ENCODE results near the gene EPS8L1. TPM values are rescaled to one million over a fixed set of nuclear protein-coding genes. Genes with fewer than 3 reads are reported as not detected.
"Not testable (repeated sequence)": the region's sequence is repeated elsewhere in the genome, so short reads cannot be mapped to it uniquely, and the experiment has no call there.

The EPS8L1 gene
- 0.64 TPM for polyA plus RNA-seq (2012; ENCODE audit: missing spikeins)

- TF ChIP-seq POLR2AphosphoS5 (IDR thresholded peaks at IDR 0.05; ENCODE audit: low read depth, low read length), result no peak
- TF ChIP-seq POLR2A (IDR thresholded peaks at IDR 0.05; ENCODE audit: low read depth, low read length), result no peak
- TF ChIP-seq TAF1 (IDR thresholded peaks at IDR 0.05; ENCODE audit: borderline replicate concordance, low read depth, low read length), result no peak
- DNase-seq (ENCODE audit: insufficient read length), result no peak
- FAIRE-seq, result no peak
These were observed at the start of gene EPS8L1 for GRCh38 chr19:55075371-55075998. Gene EPS8L1 (plus strand): TSS chr19:55075869. CDS start chr19:55076445, 576 bp downstream.

DNA sequence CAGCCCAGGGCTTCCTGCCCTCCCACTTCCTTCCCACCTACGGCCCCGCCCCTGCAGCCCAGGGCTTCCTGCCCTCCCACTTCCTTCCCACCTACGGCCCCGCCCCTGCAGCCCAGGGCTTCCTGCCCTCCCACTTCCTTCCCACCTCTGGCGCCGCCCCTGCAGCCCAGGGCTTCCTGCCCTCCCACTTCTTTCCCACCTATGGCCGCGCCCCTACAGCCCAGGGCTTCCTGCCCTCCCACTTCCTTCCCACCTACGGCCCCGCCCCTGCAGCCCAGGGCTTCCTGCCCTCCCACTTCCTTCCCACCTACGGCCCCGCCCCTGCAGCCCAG is 48.6 kb upstream of the EPS8L1 start:
- FAIRE-seq; DNase-seq (ENCODE audit: insufficient read length): not testable (repeated sequence)

DNA sequence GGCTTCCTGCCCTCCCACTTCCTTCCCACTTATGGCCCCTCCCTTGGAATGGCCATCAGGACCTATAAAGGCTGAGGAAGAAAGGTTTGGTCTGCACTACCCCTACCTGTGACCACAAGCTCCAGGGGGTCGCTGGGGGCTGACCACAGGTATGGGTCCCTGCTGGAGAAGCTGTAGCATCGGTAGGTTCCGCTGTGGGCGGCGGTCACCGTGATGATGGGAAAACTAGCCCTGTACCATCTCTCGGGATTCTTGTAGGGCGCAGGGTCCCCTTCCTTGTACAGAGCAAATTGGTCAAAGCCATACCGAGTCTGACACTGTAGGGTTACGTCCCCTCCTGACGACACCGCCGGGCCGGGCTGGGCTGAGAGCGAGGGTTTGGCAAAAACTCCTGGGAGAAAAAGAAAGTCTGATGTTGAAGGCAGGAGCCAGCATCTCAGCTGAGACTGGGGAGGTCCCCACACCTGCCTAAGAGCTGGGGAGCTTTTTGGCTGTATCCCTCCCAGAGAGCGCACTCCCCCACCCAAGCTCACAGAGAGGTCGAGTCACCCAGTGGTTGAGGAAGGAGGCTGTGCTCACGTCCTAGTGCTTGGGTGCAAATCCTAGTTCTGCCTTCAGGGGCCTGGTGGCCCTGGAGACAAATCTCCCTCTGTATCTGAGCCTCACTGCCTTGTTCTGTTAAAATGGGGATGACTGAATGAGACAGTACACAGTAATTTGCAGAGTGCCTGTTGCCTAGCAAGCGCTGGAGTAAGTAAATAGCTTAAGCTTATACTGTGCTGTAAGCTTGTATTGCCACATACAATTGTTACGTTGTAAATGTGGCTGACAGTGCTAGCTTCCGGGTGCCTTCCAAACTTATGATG is 48.0 kb upstream of the EPS8L1 start:
- no peak for TF ChIP-seq POLR2A (IDR thresholded peaks at IDR 0.05; ENCODE audit: low read depth, low read length)
- DNase-seq (ENCODE audit: insufficient read length), result no peak
- no peak for FAIRE-seq

- FAIRE-seq (no peak), DNase-seq (ENCODE audit: insufficient read length) (no peak)
- TF ChIP-seq POLR2AphosphoS5 (IDR thresholded peaks at IDR 0.05; ENCODE audit: low read depth, low read length) (no peak), POLR2A (IDR thresholded peaks at IDR 0.05; ENCODE audit: low read depth, low read length) (no peak), TAF1 (IDR thresholded peaks at IDR 0.05; ENCODE audit: borderline replicate concordance, low read depth, low read length) (no peak)
These were observed 46.9 kb upstream of the EPS8L1 start for GRCh38 chr19:55028757-55029156.

- TF ChIP-seq TAF1 (IDR thresholded peaks at IDR 0.05; ENCODE audit: borderline replicate concordance, low read depth, low read length) (no peak), POLR2AphosphoS5 (IDR thresholded peaks at IDR 0.05; ENCODE audit: low read depth, low read length) (no peak), POLR2A (IDR thresholded peaks at IDR 0.05; ENCODE audit: low read depth, low read length) (no peak)
- DNase-seq (ENCODE audit: insufficient read length) (no peak), FAIRE-seq (no peak)
These were observed 44.5 kb upstream of the EPS8L1 start for GRCh38 chr19:55031178-55031577.

DNA sequence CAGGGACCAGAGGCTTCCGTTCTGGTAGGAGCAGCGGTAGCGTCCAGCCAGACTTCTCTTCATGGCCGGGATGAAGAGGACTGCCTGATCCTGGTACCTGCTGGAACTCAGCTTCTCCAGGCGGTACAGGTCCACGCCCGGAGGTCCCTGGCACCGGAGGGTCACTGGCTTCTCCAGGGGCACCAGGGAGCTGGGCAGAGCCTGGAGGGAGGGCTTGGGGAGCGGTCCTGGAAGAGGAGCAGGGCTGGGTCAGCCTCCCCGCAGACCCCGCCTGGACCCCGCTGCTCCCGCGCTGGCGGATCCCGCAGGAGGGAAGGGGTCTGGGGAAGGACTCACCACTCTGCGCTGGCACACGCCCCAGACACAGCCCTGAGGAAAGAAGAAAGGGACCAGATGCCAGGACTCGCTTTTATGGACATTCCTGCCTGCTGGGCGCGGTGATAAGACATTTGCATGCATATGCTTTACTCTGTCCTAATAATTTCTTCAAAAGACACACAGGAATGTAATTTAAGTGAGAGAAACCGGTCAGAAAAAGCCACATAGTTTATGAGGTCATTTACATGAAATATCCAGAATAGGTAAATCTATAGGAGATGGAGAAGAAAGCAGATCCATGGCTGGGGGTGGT is 43.4 kb upstream of the EPS8L1 start:
- no peak for FAIRE-seq
- DNase-seq (ENCODE audit: insufficient read length), result no peak
- TF ChIP-seq POLR2A (IDR thresholded peaks at IDR 0.05; ENCODE audit: low read depth, low read length) (no peak), TAF1 (IDR thresholded peaks at IDR 0.05; ENCODE audit: borderline replicate concordance, low read depth, low read length) (no peak), POLR2AphosphoS5 (IDR thresholded peaks at IDR 0.05; ENCODE audit: low read depth, low read length) (no peak)

- DNase-seq (ENCODE audit: insufficient read length); FAIRE-seq: not testable (repeated sequence)
These were observed 42.6 kb upstream of the EPS8L1 start for GRCh38 chr19:55032976-55033643.

- DNase-seq (ENCODE audit: insufficient read length) (no peak), FAIRE-seq (no peak)
- TF ChIP-seq POLR2AphosphoS5 (IDR thresholded peaks at IDR 0.05; ENCODE audit: low read depth, low read length), result no peak
These were observed 40.9 kb upstream of the EPS8L1 start for GRCh38 chr19:55034751-55035150.

DNA sequence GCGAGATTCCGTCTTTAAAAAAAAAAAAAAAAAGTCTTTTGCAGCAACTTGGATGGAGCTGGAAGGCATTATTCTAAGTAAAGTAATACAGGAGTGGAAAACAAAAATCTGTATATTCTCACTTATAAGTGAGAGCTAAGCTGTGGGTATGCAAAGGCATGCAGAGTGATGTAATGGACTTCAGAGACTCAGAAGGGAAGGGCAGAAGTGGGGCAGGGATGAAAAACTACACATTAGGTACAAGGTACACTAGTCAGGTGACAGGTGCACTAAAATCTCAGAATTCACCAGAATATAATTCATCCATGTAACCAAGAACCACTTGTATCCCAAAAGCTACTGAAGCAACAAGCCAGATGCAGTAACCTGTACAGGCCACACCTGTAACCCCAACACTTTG is 39.6 kb upstream of the EPS8L1 start:
- TF ChIP-seq TAF1 (IDR thresholded peaks at IDR 0.05; ENCODE audit: borderline replicate concordance, low read depth, low read length) (no peak), POLR2AphosphoS5 (IDR thresholded peaks at IDR 0.05; ENCODE audit: low read depth, low read length) (no peak), POLR2A (IDR thresholded peaks at IDR 0.05; ENCODE audit: low read depth, low read length) (no peak)
- FAIRE-seq, result no peak
- DNase-seq (ENCODE audit: insufficient read length), result no peak

DNA sequence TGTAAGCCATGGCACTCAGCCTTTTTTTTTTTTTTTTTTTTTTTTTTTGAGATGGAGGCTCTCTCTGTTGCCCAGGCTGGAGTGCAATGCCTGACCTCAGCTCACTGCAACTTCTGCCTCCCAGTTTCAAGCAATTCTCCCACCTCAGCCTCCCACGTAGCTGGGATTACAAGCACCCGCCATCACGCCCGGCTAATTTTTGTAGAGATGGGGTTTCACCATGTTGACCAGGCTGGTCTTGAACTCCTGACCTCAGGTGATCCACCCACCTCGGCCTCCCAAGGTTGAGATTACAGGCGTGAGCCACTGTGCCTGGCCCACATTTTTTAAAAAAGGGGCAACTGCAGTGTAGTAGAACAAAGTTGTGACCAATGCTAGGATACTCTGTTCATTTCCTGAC is 38.1 kb upstream of the EPS8L1 start:
- FAIRE-seq; DNase-seq (ENCODE audit: insufficient read length): not testable (repeated sequence)

DNA sequence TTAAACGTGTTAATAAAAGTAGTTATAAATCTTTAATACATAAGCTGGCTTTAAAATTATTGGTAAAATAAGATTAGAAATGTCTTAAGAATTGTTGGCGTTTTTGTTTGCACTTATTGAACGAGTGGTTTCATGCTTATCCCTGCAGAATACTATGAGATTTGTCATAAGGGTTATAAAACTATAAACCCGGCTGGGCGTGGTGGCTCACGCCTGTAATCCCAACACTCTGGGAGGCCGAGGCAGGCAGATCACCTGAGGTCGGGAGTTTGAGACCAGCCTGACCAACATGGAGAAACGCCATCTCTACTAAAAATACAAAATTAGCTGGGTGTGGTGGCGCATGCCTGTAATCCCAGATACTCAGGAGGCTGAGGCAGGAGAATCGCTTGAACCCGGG is 35.0 kb upstream of the EPS8L1 start:
- DNase-seq (ENCODE audit: insufficient read length); FAIRE-seq: not testable (repeated sequence)

DNA sequence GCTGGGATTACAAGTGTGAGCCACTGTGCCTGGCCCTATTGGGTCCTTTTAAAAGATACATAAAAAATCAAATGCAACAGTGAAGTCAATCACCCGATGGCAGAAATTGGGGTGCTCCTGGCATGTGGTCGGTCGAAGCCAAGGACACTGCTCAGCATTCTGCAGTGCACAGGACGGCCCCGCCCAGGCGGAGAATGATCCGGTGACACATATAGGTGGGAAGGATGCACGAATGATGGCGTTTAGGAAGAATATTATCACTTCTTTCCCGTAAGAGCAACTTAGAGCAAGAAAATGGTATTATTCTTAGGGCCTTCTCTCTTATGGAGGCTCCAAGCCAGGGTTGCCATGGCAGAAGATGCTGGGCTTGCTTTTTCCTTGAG is 34.4 kb upstream of the EPS8L1 start:
- DNase-seq (ENCODE audit: insufficient read length) (no peak), FAIRE-seq (no peak)
- no peak for TF ChIP-seq POLR2A (IDR thresholded peaks at IDR 0.05; ENCODE audit: low read depth, low read length)
- TF ChIP-seq POLR2AphosphoS5 (IDR thresholded peaks at IDR 0.05; ENCODE audit: low read depth, low read length), result no peak
- no peak for TF ChIP-seq TAF1 (IDR thresholded peaks at IDR 0.05; ENCODE audit: borderline replicate concordance, low read depth, low read length)

Data from GM12892 (cell line).